ENCODE data around the gene SPATA31C1.
A peak's percentile ranks its signal among the peaks of the same experiment; 100 is the strongest.

The SPATA31C1 gene

GRCh38 chr9:87871425-87872078 is 46.2 kb upstream of the SPATA31C1 start:
- H3K14ac ChIP-seq (ENCODE audit: low read length in 2 of 2) = no peak overlapping the region
- H3K4me3 ChIP-seq (ENCODE audit: insufficient read depth in 1 of 2, low read depth in 1 of 2, low read length in 2 of 2) = no peak overlapping the region
- no peak overlapping the region for H2BK12ac ChIP-seq (ENCODE audit: low read length in 2 of 2)
- no peak overlapping the region for H3K27ac ChIP-seq (ENCODE audit: low read length, poor library complexity, severe bottlenecking)
- H2AFZ ChIP-seq (ENCODE audit: low read depth, low read length) = no peak overlapping the region
- no peak overlapping the region for H3K4me2 ChIP-seq (ENCODE audit: low read length, poor library complexity, severe bottlenecking)
- no peak overlapping the region for H3K23ac ChIP-seq (ENCODE audit: low read length in 2 of 2)
- H2BK5ac ChIP-seq (ENCODE audit: low read depth, low read length, poor library complexity, severe bottlenecking) = no peak overlapping the region
- peak overlapping the region; percentile 45 for H2BK15ac ChIP-seq (ENCODE audit: low read depth, poor library complexity, severe bottlenecking)
- H4K8ac ChIP-seq (ENCODE audit: low read length) = no peak overlapping the region
- H3K18ac ChIP-seq (ENCODE audit: low read depth in 1 of 2, low read length in 2 of 2) = no peak overlapping the region
- DNase-seq = no peak
- H3K9me3 ChIP-seq (ENCODE audit: control insufficient read depth, low read length) = no peaks in the 10 kb centered on the region
- peaks cover 20% of the 10 kb centered on the region for H3K4me1 ChIP-seq (ENCODE audit: control insufficient read depth, insufficient read depth, low read depth, low read length)
- H3K36me3 ChIP-seq (ENCODE audit: control insufficient read depth in 1 of 2, insufficient read depth in 2 of 2, low read depth in 1 of 2, low read length in 2 of 2) = no peaks in the 10 kb centered on the region
- no peak overlapping the region for H4K91ac ChIP-seq (ENCODE audit: low read length)
- H3K27me3 ChIP-seq (ENCODE audit: control insufficient read depth in 1 of 2, insufficient read depth in 1 of 2, low read length in 2 of 2) = no peaks in the 10 kb centered on the region
- H3K9ac ChIP-seq (ENCODE audit: low read length) = no peak overlapping the region
- H2BK120ac ChIP-seq (ENCODE audit: low read depth, low read length) = no peak overlapping the region
- H3K79me1 ChIP-seq (replicated peaks; ENCODE audit: low read length, poor library complexity, severe bottlenecking) = no peaks in the 10 kb centered on the region
- H3K4ac ChIP-seq (ENCODE audit: low read depth in 1 of 2, low read length in 2 of 2) = no peak overlapping the region
- no peak overlapping the region for H2AK5ac ChIP-seq (ENCODE audit: low read length, severe bottlenecking)
- 93% methylated on average over 7 of the region's 7 CpGs for WGBS

- WGBS = 88% methylated on average over 8 of the region's 8 CpGs
- H3K4me1 ChIP-seq (ENCODE audit: control insufficient read depth, insufficient read depth, low read depth, low read length) = peaks cover 20% of the 10 kb centered on the region
- H2AK5ac ChIP-seq (ENCODE audit: low read length, severe bottlenecking) = no peak overlapping the region
- H3K14ac ChIP-seq (ENCODE audit: low read length in 2 of 2) = no peak overlapping the region
- H3K9ac ChIP-seq (ENCODE audit: low read length) = no peak overlapping the region
- no peak overlapping the region for H3K4me3 ChIP-seq (ENCODE audit: insufficient read depth in 1 of 2, low read depth in 1 of 2, low read length in 2 of 2)
- H3K27me3 ChIP-seq (ENCODE audit: control insufficient read depth in 1 of 2, insufficient read depth in 1 of 2, low read length in 2 of 2) = no peaks in the 10 kb centered on the region
- peak overlapping the region; percentile 8 to 15 for H2BK12ac ChIP-seq (ENCODE audit: low read length in 2 of 2)
- H3K18ac ChIP-seq (ENCODE audit: low read depth in 1 of 2, low read length in 2 of 2) = no peak overlapping the region
- no peak overlapping the region for H3K23ac ChIP-seq (ENCODE audit: low read length in 2 of 2)
- H4K91ac ChIP-seq (ENCODE audit: low read length) = no peak overlapping the region
- DNase-seq = no peak
- no peak overlapping the region for H2BK15ac ChIP-seq (ENCODE audit: low read depth, poor library complexity, severe bottlenecking)
- no peak overlapping the region for H2BK5ac ChIP-seq (ENCODE audit: low read depth, low read length, poor library complexity, severe bottlenecking)
- no peak overlapping the region for H3K27ac ChIP-seq (ENCODE audit: low read length, poor library complexity, severe bottlenecking)
- H3K4ac ChIP-seq (ENCODE audit: low read depth in 1 of 2, low read length in 2 of 2) = no peak overlapping the region
- H2BK120ac ChIP-seq (ENCODE audit: low read depth, low read length) = no peak overlapping the region
- H4K8ac ChIP-seq (ENCODE audit: low read length) = no peak overlapping the region
- no peak overlapping the region for H3K4me2 ChIP-seq (ENCODE audit: low read length, poor library complexity, severe bottlenecking)
- no peaks in the 10 kb centered on the region for H3K36me3 ChIP-seq (ENCODE audit: control insufficient read depth in 1 of 2, insufficient read depth in 2 of 2, low read depth in 1 of 2, low read length in 2 of 2)
- H3K79me1 ChIP-seq (replicated peaks; ENCODE audit: low read length, poor library complexity, severe bottlenecking) = no peaks in the 10 kb centered on the region
- no peaks in the 10 kb centered on the region for H3K9me3 ChIP-seq (ENCODE audit: control insufficient read depth, low read length)
- H2AFZ ChIP-seq (ENCODE audit: low read depth, low read length) = no peak overlapping the region
Measured at GRCh38 chr9:87872079-87872624, 45.6 kb upstream of the SPATA31C1 start.

GRCh38 chr9:87873607-87874303 is 44.0 kb upstream of the SPATA31C1 start:
- no peak overlapping the region for H3K23ac ChIP-seq (ENCODE audit: low read length in 2 of 2)
- H2AK5ac ChIP-seq (ENCODE audit: low read length, severe bottlenecking) = peak overlapping the region; percentile 75

DNA sequence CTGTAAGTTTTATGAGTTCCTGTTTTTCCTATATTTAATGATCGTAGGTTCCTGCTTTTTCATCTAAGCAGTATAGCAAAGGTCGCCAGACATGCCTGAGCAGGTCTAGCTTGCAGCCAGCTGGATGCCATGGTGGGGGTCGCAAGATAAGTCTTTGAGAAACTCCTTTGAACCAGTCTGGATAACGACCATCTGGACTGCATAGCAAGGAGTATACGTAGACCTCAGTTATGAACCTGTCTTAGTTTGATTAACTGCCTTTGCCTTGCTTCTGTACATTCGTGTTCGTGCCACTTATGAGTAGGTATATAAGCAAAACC is 43.5 kb upstream of the SPATA31C1 start:
- no peak overlapping the region for H2BK120ac ChIP-seq (ENCODE audit: low read depth, low read length)
- H3K27me3 ChIP-seq (ENCODE audit: control insufficient read depth in 1 of 2, insufficient read depth in 1 of 2, low read length in 2 of 2) = no peaks in the 10 kb centered on the region
- no peak overlapping the region for H2BK5ac ChIP-seq (ENCODE audit: low read depth, low read length, poor library complexity, severe bottlenecking)
- no peak overlapping the region for H4K91ac ChIP-seq (ENCODE audit: low read length)
- no peak overlapping the region for H2AFZ ChIP-seq (ENCODE audit: low read depth, low read length)
- H3K23ac ChIP-seq (ENCODE audit: low read length in 2 of 2) = no peak overlapping the region
- no peaks in the 10 kb centered on the region for H3K36me3 ChIP-seq (ENCODE audit: control insufficient read depth in 1 of 2, insufficient read depth in 2 of 2, low read depth in 1 of 2, low read length in 2 of 2)
- H3K4me3 ChIP-seq (ENCODE audit: insufficient read depth in 1 of 2, low read depth in 1 of 2, low read length in 2 of 2) = no peak overlapping the region
- H3K14ac ChIP-seq (ENCODE audit: low read length in 2 of 2) = no peak overlapping the region
- H3K4me1 ChIP-seq (ENCODE audit: control insufficient read depth, insufficient read depth, low read depth, low read length) = peaks cover 17% of the 10 kb centered on the region
- no peaks in the 10 kb centered on the region for H3K79me1 ChIP-seq (replicated peaks; ENCODE audit: low read length, poor library complexity, severe bottlenecking)
- H3K4ac ChIP-seq (ENCODE audit: low read depth in 1 of 2, low read length in 2 of 2) = no peak overlapping the region
- WGBS = 45% methylated on average over 7 of the region's 7 CpGs
- H4K8ac ChIP-seq (ENCODE audit: low read length) = peak overlapping the region; percentile 45
- H2AK5ac ChIP-seq (ENCODE audit: low read length, severe bottlenecking) = no peak overlapping the region
- no peak overlapping the region for H3K4me2 ChIP-seq (ENCODE audit: low read length, poor library complexity, severe bottlenecking)
- peaks cover 8% of the 10 kb centered on the region for H3K9me3 ChIP-seq (ENCODE audit: control insufficient read depth, low read length)
- no peak overlapping the region for H2BK12ac ChIP-seq (ENCODE audit: low read length in 2 of 2)
- H2BK15ac ChIP-seq (ENCODE audit: low read depth, poor library complexity, severe bottlenecking) = no peak overlapping the region
- no peak overlapping the region for H3K18ac ChIP-seq (ENCODE audit: low read depth in 1 of 2, low read length in 2 of 2)
- DNase-seq = peak; percentile 26
- no peak overlapping the region for H3K27ac ChIP-seq (ENCODE audit: low read length, poor library complexity, severe bottlenecking)
- no peak overlapping the region for H3K9ac ChIP-seq (ENCODE audit: low read length)

More at GRCh38 chr9:87873607-87874303, 44.0 kb upstream of the SPATA31C1 start:
- peaks cover 20% of the 10 kb centered on the region for H3K4me1 ChIP-seq (ENCODE audit: control insufficient read depth, insufficient read depth, low read depth, low read length)
- H3K9me3 ChIP-seq (ENCODE audit: control insufficient read depth, low read length) = peaks cover 8% of the 10 kb centered on the region
- H4K91ac ChIP-seq (ENCODE audit: low read length) = peak overlapping the region; percentile 95
- no peak overlapping the region for H4K8ac ChIP-seq (ENCODE audit: low read length)
- 98% methylated on average over 5 of the region's 5 CpGs for WGBS
- H3K27me3 ChIP-seq (ENCODE audit: control insufficient read depth in 1 of 2, insufficient read depth in 1 of 2, low read length in 2 of 2) = no peaks in the 10 kb centered on the region
- no peak overlapping the region for H2AFZ ChIP-seq (ENCODE audit: low read depth, low read length)
- H2BK15ac ChIP-seq (ENCODE audit: low read depth, poor library complexity, severe bottlenecking) = peak overlapping the region; percentile 91
- H2BK5ac ChIP-seq (ENCODE audit: low read depth, low read length, poor library complexity, severe bottlenecking) = no peak overlapping the region
- H3K4me2 ChIP-seq (ENCODE audit: low read length, poor library complexity, severe bottlenecking) = no peak overlapping the region
- H3K36me3 ChIP-seq (ENCODE audit: control insufficient read depth in 1 of 2, insufficient read depth in 2 of 2, low read depth in 1 of 2, low read length in 2 of 2) = no peaks in the 10 kb centered on the region
- H3K18ac ChIP-seq (ENCODE audit: low read depth in 1 of 2, low read length in 2 of 2) = peak overlapping the region; percentile 65 to 90
- H2BK120ac ChIP-seq (ENCODE audit: low read depth, low read length) = peak overlapping the region; percentile 71
- H2BK12ac ChIP-seq (ENCODE audit: low read length in 2 of 2) = peak overlapping the region; percentile 43 to 95
- H3K4ac ChIP-seq (ENCODE audit: low read depth in 1 of 2, low read length in 2 of 2) = no peak overlapping the region
- H3K27ac ChIP-seq (ENCODE audit: low read length, poor library complexity, severe bottlenecking) = no peak overlapping the region
- H3K79me1 ChIP-seq (replicated peaks; ENCODE audit: low read length, poor library complexity, severe bottlenecking) = no peaks in the 10 kb centered on the region
- no peak overlapping the region for H3K4me3 ChIP-seq (ENCODE audit: insufficient read depth in 1 of 2, low read depth in 1 of 2, low read length in 2 of 2)
- no peak overlapping the region for H3K9ac ChIP-seq (ENCODE audit: low read length)
- DNase-seq = peak; percentile 29
- H3K14ac ChIP-seq (ENCODE audit: low read length in 2 of 2) = peak overlapping the region in 1 of 2 experiments; percentile 86
